Cardiac fibroblast (primary cell): Measurements from ENCODE around the gene TRMT1.

ENCODE experiments used
- DNase-seq, 2 donors: peaks; one replicate each; pipeline versions ENCODE4 v3.0.0 to v3.0.0-alpha.2; 2010; ENCODE audit warnings: low read depth in 2 of 2
- H3K4me3 ChIP-seq, 2 donors: replicated peaks in 1 of 2; 1 replicate in 1 of 2; 2 replicates in 1 of 2; pipeline ENCODE4 v1.5.1; 2011; ENCODE audit warnings: low read depth in 2 of 2, low read length in 2 of 2, mild to moderate bottlenecking in 2 of 2, moderate library complexity in 1 of 2
- CTCF ChIP-seq: IDR thresholded peaks from one replicate; pipeline ENCODE4 v1.5.1; 2011; ENCODE audit warnings: low read depth, mild to moderate bottlenecking, low read length, inconsistent platforms

The TRMT1 gene

GRCh38 chr19:13104360-13104847 lies 12.1 kb downstream of the TRMT1 start:
- TF ChIP-seq CTCF, result peak; percentile 74
- no peak for DNase-seq
- H3K4me3 ChIP-seq, result no peak overlapping the region

GRCh38 chr19:13103581-13104359 lies 12.8 kb downstream of the TRMT1 start:
- DNase-seq, result no peak
- H3K4me3 ChIP-seq, result no peak overlapping the region
- no peak for TF ChIP-seq CTCF

- DNase-seq, result peak in 1 of 2 donors; percentile 77
- H3K4me3 ChIP-seq, result peak within 1 kb of the TSS; percentile 27
- no peak for TF ChIP-seq CTCF
Measured at GRCh38 chr19:13102666-13103580, 13.6 kb downstream of the TRMT1 start, which contains the start of gene LYL1. LYL1 (minus strand) TSS chr19:13102858; CDS start chr19:13101171, 1,687 bp downstream.

GRCh38 chr19:13102416-13102665 lies 14.2 kb downstream of the TRMT1 start:
- peak in 1 of 2 donors; percentile 53 for DNase-seq
- H3K4me3 ChIP-seq, result peak overlapping the region; percentile 27
- no peak for TF ChIP-seq CTCF

GRCh38 chr19:13101590-13102415 lies 14.7 kb downstream of the TRMT1 start:
- peak overlapping the region; percentile 27 for H3K4me3 ChIP-seq

More at GRCh38 chr19:13101590-13102415, 14.7 kb downstream of the TRMT1 start:
- TF ChIP-seq CTCF, result no peak
- DNase-seq, result no peak
